IMR-90 (cell line): Measurements from ENCODE around the gene SYNE1. TPM values are rescaled to one million over a fixed set of nuclear protein-coding genes. Genes with fewer than 3 reads are reported as not detected.

ENCODE experiments used
- ATAC-seq: fragments of 200-7000 bp; cut with Tn5 transposase; 2 replicates; pipeline ENCODE4 v1.9.1; 2020; ENCODE audit warnings: low read depth, mild to moderate bottlenecking, moderate library complexity
- BruUV-seq: library from RNA; stranded (reverse); fragments of 400-500 nt; replicated peaks from 2 replicates; lab custom pipeline; 2021; lab: Mats Ljungman, UMichigan
- CTCF ChIA-PET: fragments of 300-600 bp; formaldehyde crosslinking; extraction: SDS; loops from one replicate; lab custom pipeline; 2021; ENCODE audit warnings: antibody characterized with exemption; lab: Yijun Ruan, JAX
- POLR2A ChIA-PET: fragments of 300-600 bp; sonication (Branson Sonifier 250); formaldehyde crosslinking; loops from one replicate; lab custom pipeline; 2022; ENCODE audit warnings: antibody characterized with exemption; ENCODE audit not compliant: unreplicated experiment; lab: Charles Lee
- DNase-seq: peaks from one replicate; pipeline ENCODE4 v3.0.0; 2013
- H2AFZ ChIP-seq: replicated peaks from 2 replicates; pipeline ENCODE3; 2013; ENCODE audit warnings: low read length, mild to moderate bottlenecking; ENCODE audit not compliant: poor library complexity
- H2AK5ac ChIP-seq: 2 replicates; pipeline ENCODE4 v1.6.1; 2013; ENCODE audit warnings: low read depth, low read length, inconsistent platforms
- H2AK9ac ChIP-seq: replicated peaks from 2 replicates; pipeline ENCODE3; 2013; ENCODE audit warnings: mild to moderate bottlenecking, low read depth, low read length, moderate library complexity; ENCODE audit not compliant: poor library complexity
- H2BK120ac ChIP-seq: 2 replicates; pipeline ENCODE4 v1.6.1; 2013; ENCODE audit warnings: low read depth, low read length, inconsistent platforms
- H2BK15ac ChIP-seq: 3 replicates; pipeline ENCODE4 v1.6.1; 2013; ENCODE audit warnings: low read depth, low read length, inconsistent platforms
- H2BK20ac ChIP-seq: 2 replicates; pipeline ENCODE4 v1.6.1; 2013; ENCODE audit warnings: low read depth, mild to moderate bottlenecking, inconsistent platforms, low read length, moderate library complexity
- H2BK5ac ChIP-seq: 2 replicates; pipeline ENCODE4 v1.6.1; 2013; ENCODE audit warnings: mild to moderate bottlenecking, low read depth, low read length, inconsistent platforms; ENCODE audit not compliant: poor library complexity, severe bottlenecking
- H3K14ac ChIP-seq: replicated peaks from 2 replicates; pipeline ENCODE4 v1.6.1; 2013; ENCODE audit warnings: low read depth, low read length, inconsistent platforms
- H3K18ac ChIP-seq: 2 replicates; pipeline ENCODE4 v1.6.1; 2013; ENCODE audit warnings: low read depth, low read length, control low read depth
- H3K23ac ChIP-seq: 2 replicates; pipeline ENCODE4 v1.6.1; 2013; ENCODE audit warnings: low read depth, low read length, inconsistent platforms
- H3K27ac ChIP-seq: 2 replicates; pipeline ENCODE4 v1.5.1; 2013; ENCODE audit warnings: mild to moderate bottlenecking, control low read depth, low read length; ENCODE audit not compliant: insufficient read depth
- H3K27me3 ChIP-seq: 2 replicates; pipeline ENCODE4 v1.6.1; 2013; ENCODE audit warnings: low read length; ENCODE audit not compliant: control insufficient read depth, insufficient read depth
- H3K36me3 ChIP-seq: 2 replicates; pipeline ENCODE4 v1.6.1; 2013; ENCODE audit warnings: low read length, mixed read lengths; ENCODE audit not compliant: control insufficient read depth, insufficient read depth
- H3K4ac ChIP-seq: 2 replicates; pipeline ENCODE4 v1.6.1; 2013; ENCODE audit warnings: low read depth, low read length, inconsistent platforms
- H3K4me1 ChIP-seq: 2 replicates; pipeline ENCODE4 v1.6.1; 2013; ENCODE audit warnings: low read length, mixed read lengths; ENCODE audit not compliant: control insufficient read depth, insufficient read depth
- H3K4me2 ChIP-seq: 2 replicates; pipeline ENCODE4 v1.6.1; 2013; ENCODE audit warnings: low read depth, mild to moderate bottlenecking, control low read depth, low read length, moderate library complexity
- H3K4me3 ChIP-seq: 2 replicates; pipeline ENCODE4 v1.5.1; 2013; ENCODE audit warnings: low read depth, mild to moderate bottlenecking, control low read depth, low read length, moderate library complexity; ENCODE audit not compliant: insufficient read depth
- H3K56ac ChIP-seq: 2 replicates; pipeline ENCODE4 v1.6.1; 2013; ENCODE audit warnings: low read length, inconsistent platforms; ENCODE audit not compliant: insufficient read depth; ENCODE audit errors: extremely low read depth
- H3K79me1 ChIP-seq, 2 experiments: 2 replicates each; pipeline ENCODE4 v1.6.1; 2013; ENCODE audit warnings: low read length in 2 of 2, inconsistent platforms in 1 of 2, low read depth in 1 of 2
- H3K9ac ChIP-seq: 2 replicates; pipeline ENCODE4 v1.6.1; 2013; ENCODE audit warnings: low read depth, low read length, control low read depth
- H3K9me1 ChIP-seq: 2 replicates; pipeline ENCODE4 v1.6.1; 2013; ENCODE audit warnings: low read length, inconsistent platforms; ENCODE audit not compliant: insufficient read depth
- H3K9me3 ChIP-seq: 2 replicates; pipeline ENCODE4 v1.6.1; 2013; ENCODE audit warnings: low read length; ENCODE audit not compliant: control insufficient read depth, insufficient read depth
- H4K20me1 ChIP-seq: 2 replicates; pipeline ENCODE4 v1.6.1; 2013; ENCODE audit warnings: low read length, inconsistent platforms; ENCODE audit not compliant: insufficient read depth
- H4K5ac ChIP-seq: 2 replicates; pipeline ENCODE4 v1.6.1; 2013; ENCODE audit warnings: mild to moderate bottlenecking, low read depth, low read length, control low read depth
- H4K8ac ChIP-seq, 2 experiments: 2 replicates each; pipeline ENCODE4 v1.6.1; 2013; ENCODE audit warnings: low read depth in 2 of 2, low read length in 2 of 2, control low read depth in 1 of 2, inconsistent platforms in 1 of 2
- H4K91ac ChIP-seq: 2 replicates; pipeline ENCODE4 v1.6.1; 2013; ENCODE audit warnings: low read depth, low read length, inconsistent platforms; ENCODE audit not compliant: insufficient read depth
- BHLHE40 ChIP-seq: fragments of 150-350 bp; IDR thresholded peaks from 2 replicates; pipeline ENCODE4 v1.6.1; 2016; ENCODE audit warnings: mild to moderate bottlenecking, low read depth, low read length
- CEBPB ChIP-seq: IDR thresholded peaks from 2 replicates; pipeline ENCODE4 v1.6.1; 2012; ENCODE audit warnings: low read depth, low read length, improper control_type of control experiment
- CHD1 ChIP-seq: IDR thresholded peaks from 2 replicates; pipeline ENCODE4 v1.6.1; 2012; ENCODE audit warnings: low read depth, low read length, improper control_type of control experiment
- CTCF ChIP-seq: conservative IDR thresholded peaks from 2 replicates; pipeline ENCODE4 v1.5.1; 2012; ENCODE audit warnings: mild to moderate bottlenecking, low read depth, low read length, improper control_type of control experiment
- ELK1 ChIP-seq: fragments of 150-350 bp; IDR thresholded peaks from 2 replicates; pipeline ENCODE4 v1.6.1; 2016; ENCODE audit warnings: low read depth, mild to moderate bottlenecking, low read length, moderate library complexity, borderline replicate concordance
- FOS ChIP-seq: fragments of 150-350 bp; IDR thresholded peaks from 2 replicates; pipeline ENCODE4 v1.6.1; 2016; ENCODE audit warnings: low read depth, low read length
- MAFK ChIP-seq: IDR thresholded peaks from 2 replicates; pipeline ENCODE4 v1.6.1; 2012; ENCODE audit warnings: low read depth, low read length, improper control_type of control experiment
- MAZ ChIP-seq: IDR thresholded peaks from 2 replicates; pipeline ENCODE4 v1.6.1; 2012; ENCODE audit warnings: low read depth, mild to moderate bottlenecking, low read length, improper control_type of control experiment, moderate library complexity, borderline replicate concordance
- MXI1 ChIP-seq: IDR thresholded peaks from 2 replicates; pipeline ENCODE4 v1.6.1; 2012; ENCODE audit warnings: low read depth, mild to moderate bottlenecking, low read length, moderate library complexity, borderline replicate concordance
- NFE2L2 ChIP-seq: fragments of 150-350 bp; IDR thresholded peaks from 2 replicates; pipeline ENCODE4 v1.6.1; 2016; ENCODE audit warnings: low read depth, mild to moderate bottlenecking, low read length
- POLR2A ChIP-seq: IDR thresholded peaks from 2 replicates; pipeline ENCODE4 v1.6.1; 2012; ENCODE audit warnings: mild to moderate bottlenecking, low read depth, low read length
- RAD21 ChIP-seq: IDR thresholded peaks from 2 replicates; pipeline ENCODE4 v1.6.1; 2012; ENCODE audit warnings: low read length, improper control_type of control experiment
- RCOR1 ChIP-seq: IDR thresholded peaks from 2 replicates; pipeline ENCODE4 v1.6.1; 2012; ENCODE audit warnings: mild to moderate bottlenecking, low read length, improper control_type of control experiment; ENCODE audit not compliant: insufficient replicate concordance
- RFX5 ChIP-seq: IDR thresholded peaks from 2 replicates; pipeline ENCODE4 v1.8.0; 2012; ENCODE audit warnings: low read depth, mild to moderate bottlenecking, low read length, moderate library complexity
- SMC3 ChIP-seq: fragments of 150-350 bp; IDR thresholded peaks from 2 replicates; pipeline ENCODE4 v1.6.1; 2016; ENCODE audit warnings: low read depth, mild to moderate bottlenecking, antibody characterized with exemption, low read length, moderate library complexity
- WGBS, 2 experiments: methylation state at CpG; one replicate each; pipeline versions ENCODE4 v1.1.5 to v1.1.7; 2013; ENCODE audit warnings: missing lambda C conversion rate in 2 of 2; ENCODE audit not compliant: insufficient read length in 1 of 2; ENCODE audit errors: extremely low coverage in 2 of 2; 5-methylcytosine and 5-hydroxymethylcytosine counted together
- dilution Hi-C: fragments of 300-500 bp; cut with HindIII; formaldehyde crosslinking; loops from one replicate; pipeline ENCODE4 v1.14.3; 2018; ENCODE audit warnings: low sequenced_read_pairs; ENCODE audit not compliant: unreplicated experiment
- in situ Hi-C: fragments of 300-500 bp; cut with MboI; formaldehyde crosslinking; loops from 3 replicates; pipeline ENCODE4 v1.14.3; 2019; ENCODE audit warnings: low sequenced_read_pairs, inconsistent platforms, mixed read lengths
- intact Hi-C: fragments of 100-400 bp; cut with micrococcal nuclease; formaldehyde crosslinking; loops from 2 replicates; pipeline ENCODE4 v1.10.0; 2022
- polyA plus RNA-seq, 3 experiments: library from polyadenylated mRNA; depleted of rRNA; stranded (reverse); fragments of >200 nt; gene quantifications; 2 replicates each; pipeline ENCODE4 v1.2.3, GENCODE V29; 2012; ENCODE audit warnings: low replicate concordance in 1 of 3
- total RNA-seq: library from RNA; depleted of rRNA; stranded (reverse); fragments of >200 nt; gene quantifications from 2 replicates; pipeline ENCODE4 v1.2.3, GENCODE V29; 2012
- TF ChIP-seq, protein P1 (sequence below): fragments of 150-350 bp; IDR thresholded peaks from 2 replicates; pipeline ENCODE4 v1.6.1; 2017; ENCODE audit warnings: mild to moderate bottlenecking, antibody characterized with exemption, low read length, low read depth

The SYNE1 gene
- total and polyA plus RNA-seq, 2 of the 4 experiments (the other 2 are of a cell fraction) = 34.1 to 159 TPM

GRCh38 chr6:152259234-152259633 is 377.9 kb downstream of the SYNE1 start:
- no CpG with 5 or more reads among the region's 3 CpGs for WGBS, 2 experiments
- Histone ChIP-seq H2AK5ac (no peak overlapping the region), H2AFZ (no peak overlapping the region), H3K4ac (no peak overlapping the region), H3K4me1 (no peaks in the 10 kb centered on the region), H3K36me3 (peaks cover 43% of the 10 kb centered on the region), H2BK15ac (no peak overlapping the region), H3K56ac (no peak overlapping the region), H3K9me3 (no peaks in the 10 kb centered on the region), H3K18ac (no peak overlapping the region), H4K5ac (no peak overlapping the region), H3K9ac (no peak overlapping the region), H2BK120ac (no peak overlapping the region), H3K27me3 (no peaks in the 10 kb centered on the region), H2BK20ac (no peak overlapping the region), H3K79me1 (peaks cover 5 to 8% of the 10 kb centered on the region in 2 experiments; a peak in 2 of 4 replicates), H3K23ac (no peak overlapping the region), H4K91ac (no peak overlapping the region), H2AK9ac (no peak overlapping the region), H3K14ac (no peak overlapping the region), H3K4me3 (no peak overlapping the region), H4K8ac (no peak overlapping the region), H3K9me1 (peaks cover 9% of the 10 kb centered on the region; the same call in 1 of the 2 replicates), H3K4me2 (no peak overlapping the region), H2BK5ac (no peak overlapping the region), H3K27ac (no peak overlapping the region), H4K20me1 (no peaks in the 10 kb centered on the region)
- CTCF ChIA-PET = interaction anchor here (0.6 kb wide), 1 partner anchor 32 kb away, joined by 3 read pairs; no protein-coding TSS in a partner anchor
- intact Hi-C loops = no loop called here
- POLR2A ChIA-PET = no interaction called here
- in situ Hi-C loops = no loop called here
- ATAC-seq (no peak), DNase-seq (no peak)
- no TSS peak for BruUV-seq
- TF ChIP-seq, protein P1, sequence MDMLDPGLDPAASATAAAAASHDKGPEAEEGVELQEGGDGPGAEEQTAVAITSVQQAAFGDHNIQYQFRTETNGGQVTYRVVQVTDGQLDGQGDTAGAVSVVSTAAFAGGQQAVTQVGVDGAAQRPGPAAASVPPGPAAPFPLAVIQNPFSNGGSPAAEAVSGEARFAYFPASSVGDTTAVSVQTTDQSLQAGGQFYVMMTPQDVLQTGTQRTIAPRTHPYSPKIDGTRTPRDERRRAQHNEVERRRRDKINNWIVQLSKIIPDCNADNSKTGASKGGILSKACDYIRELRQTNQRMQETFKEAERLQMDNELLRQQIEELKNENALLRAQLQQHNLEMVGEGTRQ = no peak
- TF ChIP-seq FOS (no peak), MXI1 (no peak), ELK1 (no peak), SMC3 (no peak), BHLHE40 (no peak), RCOR1 (no peak), RFX5 (no peak), CTCF (no peak), POLR2A (no peak), RAD21 (no peak), MAZ (no peak), NFE2L2 (no peak), MAFK (no peak), CHD1 (no peak), CEBPB (no peak)
- dilution Hi-C loops = no loop called here
